ENCODE data around the gene ILKAP. TPM values are rescaled to one million over a fixed set of nuclear protein-coding genes. Genes with fewer than 3 reads are reported as not detected.
A peak's percentile ranks its signal among the peaks of the same experiment; 100 is the strongest.

The ILKAP gene
- total RNA-seq, 4 donors from 2014 or later = 18.5 to 45.5 (median 35.1) TPM

- no peaks in the 10 kb centered on the region for H3K36me3 ChIP-seq
- peaks cover 4 to 57% (median 15%) of the 10 kb centered on the region in 3 donors for H3K4me1 ChIP-seq
- WGBS, 2 donors (ENCODE audit: low coverage in 1 of 2) = 3 to 19% methylated on average over 8 to 22 of the region's 27 CpGs
- no peaks in the 10 kb centered on the region for H3K27me3 ChIP-seq
- ATAC-seq = no peak
- peak overlapping the region; percentile 55 to 82 for H3K4me3 ChIP-seq
- TF ChIP-seq POLR2AphosphoS5 (IDR thresholded peaks at IDR 0.05) = no peak
- no peak for TF ChIP-seq EP300 (IDR thresholded peaks at IDR 0.05)
- TF ChIP-seq CTCF (IDR thresholded peaks at IDR 0.05) = no peak
- TF ChIP-seq POLR2A (IDR thresholded peaks at IDR 0.05) = no peak
- H3K27ac ChIP-seq = peak overlapping the region; percentile 81 to 98 (median 95)
- H3K9me3 ChIP-seq = no peaks in the 10 kb centered on the region
Observed at GRCh38 chr2:238202326-238203093, 985 bp downstream of the ILKAP start.

- H3K4me3 ChIP-seq = no peak overlapping the region
- H3K27me3 ChIP-seq = no peaks in the 10 kb centered on the region
- WGBS, 2 donors (ENCODE audit: low coverage in 1 of 2) = 86 to 96% methylated on average over 2 of the region's 2 CpGs
- H3K27ac ChIP-seq = no peak overlapping the region
- H3K36me3 ChIP-seq = peaks cover 9 to 93% of the 10 kb centered on the region in 2 donors
- TF ChIP-seq CTCF (IDR thresholded peaks at IDR 0.05) (no peak), POLR2AphosphoS5 (IDR thresholded peaks at IDR 0.05) (no peak)
- ATAC-seq = no peak
- no peaks in the 10 kb centered on the region for H3K9me3 ChIP-seq
- peaks cover 0 to 10% (median 0%) of the 10 kb centered on the region in 3 donors for H3K4me1 ChIP-seq
Observed at GRCh38 chr2:238190445-238190844, 13.1 kb downstream of the ILKAP start.

GRCh38 chr2:238187618-238188548 lies 15.6 kb downstream of the ILKAP start:
- H3K36me3 ChIP-seq = peaks cover 9 to 100% of the 10 kb centered on the region in 2 donors
- ATAC-seq = no peak
- no peak overlapping the region for H3K27ac ChIP-seq
- no peaks in the 10 kb centered on the region for H3K27me3 ChIP-seq
- WGBS, 2 donors (ENCODE audit: low coverage in 1 of 2) = 76 to 84% methylated on average over 9 to 11 of the region's 17 CpGs
- H3K4me1 ChIP-seq = no peaks in the 10 kb centered on the region
- TF ChIP-seq POLR2A (IDR thresholded peaks at IDR 0.05) = no peak
- no peak for TF ChIP-seq CTCF (IDR thresholded peaks at IDR 0.05)
- no peak for TF ChIP-seq POLR2AphosphoS5 (IDR thresholded peaks at IDR 0.05)
- TF ChIP-seq EP300 (IDR thresholded peaks at IDR 0.05) = no peak
- no peak overlapping the region for H3K4me3 ChIP-seq
- no peaks in the 10 kb centered on the region for H3K9me3 ChIP-seq

GRCh38 chr2:238183821-238184220 lies 19.7 kb downstream of the ILKAP start:
- no peak for ATAC-seq
- no peak for TF ChIP-seq POLR2AphosphoS5 (IDR thresholded peaks at IDR 0.05)
- TF ChIP-seq CTCF (IDR thresholded peaks at IDR 0.05) = no peak
- TF ChIP-seq EP300 (IDR thresholded peaks at IDR 0.05) = no peak
- no peak for TF ChIP-seq POLR2A (IDR thresholded peaks at IDR 0.05)
- Histone ChIP-seq H3K27ac (no peak overlapping the region), H3K36me3 (peaks cover 14 to 100% of the 10 kb centered on the region in 2 donors), H3K27me3 (no peaks in the 10 kb centered on the region), H3K4me3 (no peak overlapping the region), H3K4me1 (no peaks in the 10 kb centered on the region), H3K9me3 (no peaks in the 10 kb centered on the region)
- 88 to 92% methylated on average over 4 of the region's 4 CpGs for WGBS, 2 donors (ENCODE audit: low coverage in 1 of 2)

All from gastroesophageal sphincter (tissue), 4 donors.